ENCODE results near the gene CSPG4. TPM values are rescaled to one million over a fixed set of nuclear protein-coding genes. Genes with fewer than 3 reads are reported as not detected.
"Not testable (repeated sequence)": the region's sequence is repeated elsewhere in the genome, so short reads cannot be mapped to it uniquely, and the experiment has no call there.

The CSPG4 gene
- total and polyA plus RNA-seq, 2 of the 13 experiments (the other 11 are each of a cell fraction or from before 2014, with no cell fraction given) = 0.01 to 0.04 TPM

DNA sequence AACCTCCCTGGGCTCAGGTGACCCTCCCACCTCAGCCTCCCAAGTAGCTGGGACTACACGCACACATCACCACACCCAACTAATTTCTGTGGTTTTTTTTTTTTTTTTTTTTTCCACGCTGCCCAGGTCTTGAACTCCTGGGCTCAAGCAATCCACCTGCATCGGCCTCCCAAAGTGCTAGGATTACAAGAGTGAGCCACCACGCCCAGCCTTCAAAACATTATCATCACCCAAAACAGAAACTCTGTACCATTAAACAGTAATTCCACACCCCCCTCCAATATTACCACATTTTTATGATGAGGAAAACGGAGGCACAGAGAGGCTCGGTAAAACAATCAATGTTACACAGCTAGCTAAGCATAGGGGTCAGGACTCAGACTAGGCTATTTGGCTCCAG is 76.6 kb downstream of the CSPG4 start:
- Histone ChIP-seq H3K4me2 (ENCODE audit: low read depth, low read length) (no peak overlapping the region), H3K9ac (ENCODE audit: insufficient read depth, low read depth, low read length) (no peak overlapping the region), H3K4me3 (replicated peaks in 1 of 3; ENCODE audit: insufficient read depth in 1 of 3, low read depth in 2 of 3, low read length in 3 of 3) (no peak overlapping the region), H3K27me3 (ENCODE audit: control insufficient read depth in 1 of 2, insufficient read depth in 2 of 2, low read length in 2 of 2) (no peaks in the 10 kb centered on the region; a peak in 1 of 5 replicates), H3K36me3 (replicated peaks in 1 of 2; ENCODE audit: control insufficient read depth in 1 of 2, insufficient read depth in 2 of 2, low read length in 2 of 2) (0 out of 5 replicates have a peak, but pooled peaks cover 0 to 3% of the 10 kb centered on the region in 2 experiments), H3K79me2 (ENCODE audit: insufficient read depth, low read length) (peaks cover 29% of the 10 kb centered on the region), H4K20me1 (ENCODE audit: insufficient read depth, low read length) (no peaks in the 10 kb centered on the region; the same call in 1 of the 2 replicates), H3K27ac (ENCODE audit: extremely low read length, insufficient read depth, low read length) (no peak overlapping the region), H2AFZ (ENCODE audit: low read length) (no peak overlapping the region), H3K4me1 (ENCODE audit: insufficient read depth, low read length) (peaks cover 19% of the 10 kb centered on the region), H3K9me3 (ENCODE audit: low read length) (no peaks in the 10 kb centered on the region)
- no TSS peak for BruUV-seq (replicated peaks)
- POLR2A ChIA-PET = interaction anchor here (1.0 to 6.9 kb wide), 4 partner anchors 9 to 41 kb away, joined by 3 to 47 read pairs (median 40); partner anchors contain the start of genes SNUPN and SNX33
- no peak for DNase-seq (ENCODE audit: low spot score)
- ATAC-seq = no peak
- WGBS (ENCODE audit: low lambda C conversion rate) = 97% methylated on average over 6 of the region's 6 CpGs
- TF ChIP-seq ZNF605 (CRISPR knock-in tag; IDR thresholded peaks at IDR 0.05) (no peak), ZNF878 (CRISPR knock-in tag; IDR thresholded peaks at IDR 0.05) (no peak), ZIK1 (CRISPR knock-in tag; IDR thresholded peaks at IDR 0.05; ENCODE audit: borderline replicate concordance, low read depth) (no peak), ZNF703 (CRISPR knock-in tag; IDR thresholded peaks at IDR 0.05; ENCODE audit: borderline replicate concordance) (no peak), ZNF337 (CRISPR knock-in tag; IDR thresholded peaks at IDR 0.05; ENCODE audit: borderline replicate concordance, low read depth) (no peak), ZNF510 (CRISPR knock-in tag; IDR thresholded peaks at IDR 0.05; ENCODE audit: low read depth) (no peak)
- TF ChIP-seq, protein P1, sequence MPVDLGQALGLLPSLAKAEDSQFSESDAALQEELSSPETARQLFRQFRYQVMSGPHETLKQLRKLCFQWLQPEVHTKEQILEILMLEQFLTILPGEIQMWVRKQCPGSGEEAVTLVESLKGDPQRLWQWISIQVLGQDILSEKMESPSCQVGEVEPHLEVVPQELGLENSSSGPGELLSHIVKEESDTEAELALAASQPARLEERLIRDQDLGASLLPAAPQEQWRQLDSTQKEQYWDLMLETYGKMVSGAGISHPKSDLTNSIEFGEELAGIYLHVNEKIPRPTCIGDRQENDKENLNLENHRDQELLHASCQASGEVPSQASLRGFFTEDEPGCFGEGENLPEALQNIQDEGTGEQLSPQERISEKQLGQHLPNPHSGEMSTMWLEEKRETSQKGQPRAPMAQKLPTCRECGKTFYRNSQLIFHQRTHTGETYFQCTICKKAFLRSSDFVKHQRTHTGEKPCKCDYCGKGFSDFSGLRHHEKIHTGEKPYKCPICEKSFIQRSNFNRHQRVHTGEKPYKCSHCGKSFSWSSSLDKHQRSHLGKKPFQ (CRISPR knock-in tag; IDR thresholded peaks at IDR 0.05; ENCODE audit: insufficient replicate concordance) = no peak
- CTCF ChIA-PET (ENCODE audit: low intra/inter-chr PET ratio, low total read pairs) = no interaction called here
- FAIRE-seq = no peak
- intact Hi-C loops (cut with micrococcal nuclease; ENCODE audit: unreplicated experiment) (no loop called here), in situ Hi-C loops (cut with HindIII; ENCODE audit: extremely low pct_ligation_motif_present, low pct_unique_long_range_greater_than_20kb) (no loop called here)

DNA sequence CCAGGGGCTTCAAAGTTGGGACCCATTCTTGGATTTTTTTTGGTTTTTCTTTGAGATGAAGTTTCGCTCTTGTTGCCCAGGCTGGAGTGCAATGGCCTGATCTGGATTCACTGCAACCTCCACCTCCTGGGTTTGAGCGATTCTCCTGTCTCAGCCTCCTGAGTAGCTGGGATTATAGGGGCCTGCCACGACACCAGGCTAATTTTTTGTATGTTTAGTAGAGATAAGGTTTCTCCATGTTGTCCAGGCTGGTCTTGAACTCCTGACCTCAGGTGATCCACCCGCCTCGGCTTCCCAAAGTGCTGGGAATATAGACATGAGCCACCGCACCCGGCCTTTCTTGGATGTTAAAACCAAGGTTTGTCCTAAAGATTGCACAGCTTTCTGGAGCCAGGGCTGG is 78.7 kb downstream of the CSPG4 start:
- 89% methylated on average over 7 of the region's 7 CpGs for WGBS (ENCODE audit: low lambda C conversion rate)
- intact Hi-C loops (cut with micrococcal nuclease; ENCODE audit: unreplicated experiment); H3K4me2 ChIP-seq (ENCODE audit: low read depth, low read length); H3K27ac ChIP-seq (ENCODE audit: extremely low read length, insufficient read depth, low read length); BruUV-seq (replicated peaks); H3K9me3 ChIP-seq (ENCODE audit: low read length); H4K20me1 ChIP-seq (ENCODE audit: insufficient read depth, low read length); H3K27me3 ChIP-seq (ENCODE audit: control insufficient read depth in 1 of 2, insufficient read depth in 2 of 2, low read length in 2 of 2); in situ Hi-C loops (cut with HindIII; ENCODE audit: extremely low pct_ligation_motif_present, low pct_unique_long_range_greater_than_20kb); DNase-seq (ENCODE audit: low spot score); FAIRE-seq; H2AFZ ChIP-seq (ENCODE audit: low read length); CTCF ChIA-PET (ENCODE audit: low intra/inter-chr PET ratio, low total read pairs); H3K9ac ChIP-seq (ENCODE audit: insufficient read depth, low read depth, low read length); H3K4me3 ChIP-seq (replicated peaks in 1 of 3; ENCODE audit: insufficient read depth in 1 of 3, low read depth in 2 of 3, low read length in 3 of 3); ATAC-seq; H3K36me3 ChIP-seq (replicated peaks in 1 of 2; ENCODE audit: control insufficient read depth in 1 of 2, insufficient read depth in 2 of 2, low read length in 2 of 2): not testable (repeated sequence)
- POLR2A ChIA-PET = interaction anchor here (0.9 kb wide), 1 partner anchor 14 kb away, joined by 3 read pairs; the partner anchor contains the start of gene SNX33
- peaks cover 20% of the 10 kb centered on the region for H3K79me2 ChIP-seq (ENCODE audit: insufficient read depth, low read length)
- peaks cover 16% of the 10 kb centered on the region for H3K4me1 ChIP-seq (ENCODE audit: insufficient read depth, low read length)

All from HepG2 (cell line).